GM23248 (cell line): ENCODE results near the gene FGFBP3.

Source experiments
- EZH2 ChIP-seq: fragments of 200-600 bp; sonication (generic); IDR thresholded peaks from 2 replicates; pipeline ENCODE4 v1.6.1; 2018; ENCODE audit warnings: antibody characterized with exemption, mild to moderate bottlenecking; ENCODE audit not compliant: insufficient read depth, poor library complexity, severe bottlenecking
- EZH2phosphoT487 ChIP-seq: fragments of 200-600 bp; sonication (generic); IDR thresholded peaks from 2 replicates; pipeline ENCODE4 v1.6.1; 2018; ENCODE audit warnings: antibody characterized with exemption, moderate library complexity, mild to moderate bottlenecking, low read depth; ENCODE audit not compliant: insufficient read depth

DNA sequence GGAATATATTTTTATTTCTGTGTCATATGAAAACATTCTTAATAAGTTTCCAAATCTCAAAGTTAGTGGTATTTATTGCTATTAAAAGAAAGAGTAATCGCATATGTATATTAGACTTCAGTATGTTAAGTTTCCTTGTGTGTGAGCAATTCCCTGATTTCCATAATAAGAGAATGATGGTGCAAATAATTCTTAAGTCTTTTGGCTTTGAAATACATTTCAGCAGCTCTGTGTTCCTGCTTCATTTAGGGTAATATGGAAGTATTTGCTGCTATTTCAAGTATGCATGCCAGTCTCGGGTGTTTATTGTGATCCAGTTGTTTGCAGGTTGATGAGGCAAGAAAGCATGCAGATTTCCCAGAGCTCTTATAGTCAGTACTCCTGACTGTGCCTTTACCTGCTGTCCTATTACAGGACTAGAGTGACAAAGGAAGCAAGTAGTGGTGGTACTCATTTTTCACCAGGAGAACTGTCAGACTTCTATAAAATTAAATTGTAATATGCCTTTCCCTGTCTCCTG lies 43.7 kb downstream of the FGFBP3 start:
- TF ChIP-seq EZH2phosphoT487, result no peak
- TF ChIP-seq EZH2, result no peak
